ENCODE data around the gene ARL2.

Gene ARL2

DNA sequence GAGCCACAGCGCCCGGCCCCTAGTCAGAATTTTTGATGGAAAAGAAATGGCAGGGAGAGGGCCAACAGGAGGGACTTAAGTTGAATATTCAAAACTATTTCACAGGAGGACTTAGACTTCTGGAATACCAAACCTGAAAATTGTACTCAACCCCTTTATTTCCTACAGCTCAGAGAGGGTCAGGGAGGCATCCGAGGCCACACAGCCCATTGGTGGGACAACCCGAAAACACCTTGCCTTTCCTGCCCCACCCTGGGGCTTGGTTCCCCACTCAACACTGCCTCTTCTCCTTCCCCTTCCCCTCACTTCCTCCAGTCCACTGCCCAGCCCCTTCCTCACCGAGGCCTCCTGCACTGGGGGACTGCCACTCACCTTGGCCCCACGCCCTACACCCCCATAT, 43.0 kb downstream of the ARL2 start:
- no peak for DNase-seq (ENCODE audit: low read depth)
- no peak overlapping the region for H3K4me3 ChIP-seq (ENCODE audit: low read depth, low read length)
- TF ChIP-seq, protein P1, sequence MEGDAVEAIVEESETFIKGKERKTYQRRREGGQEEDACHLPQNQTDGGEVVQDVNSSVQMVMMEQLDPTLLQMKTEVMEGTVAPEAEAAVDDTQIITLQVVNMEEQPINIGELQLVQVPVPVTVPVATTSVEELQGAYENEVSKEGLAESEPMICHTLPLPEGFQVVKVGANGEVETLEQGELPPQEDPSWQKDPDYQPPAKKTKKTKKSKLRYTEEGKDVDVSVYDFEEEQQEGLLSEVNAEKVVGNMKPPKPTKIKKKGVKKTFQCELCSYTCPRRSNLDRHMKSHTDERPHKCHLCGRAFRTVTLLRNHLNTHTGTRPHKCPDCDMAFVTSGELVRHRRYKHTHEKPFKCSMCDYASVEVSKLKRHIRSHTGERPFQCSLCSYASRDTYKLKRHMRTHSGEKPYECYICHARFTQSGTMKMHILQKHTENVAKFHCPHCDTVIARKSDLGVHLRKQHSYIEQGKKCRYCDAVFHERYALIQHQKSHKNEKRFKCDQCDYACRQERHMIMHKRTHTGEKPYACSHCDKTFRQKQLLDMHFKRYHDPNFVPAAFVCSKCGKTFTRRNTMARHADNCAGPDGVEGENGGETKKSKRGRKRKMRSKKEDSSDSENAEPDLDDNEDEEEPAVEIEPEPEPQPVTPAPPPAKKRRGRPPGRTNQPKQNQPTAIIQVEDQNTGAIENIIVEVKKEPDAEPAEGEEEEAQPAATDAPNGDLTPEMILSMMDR (IDR thresholded peaks at IDR 0.05; ENCODE audit: insufficient read depth, low read depth, low read length, missing control alignments), result no peak

DNA sequence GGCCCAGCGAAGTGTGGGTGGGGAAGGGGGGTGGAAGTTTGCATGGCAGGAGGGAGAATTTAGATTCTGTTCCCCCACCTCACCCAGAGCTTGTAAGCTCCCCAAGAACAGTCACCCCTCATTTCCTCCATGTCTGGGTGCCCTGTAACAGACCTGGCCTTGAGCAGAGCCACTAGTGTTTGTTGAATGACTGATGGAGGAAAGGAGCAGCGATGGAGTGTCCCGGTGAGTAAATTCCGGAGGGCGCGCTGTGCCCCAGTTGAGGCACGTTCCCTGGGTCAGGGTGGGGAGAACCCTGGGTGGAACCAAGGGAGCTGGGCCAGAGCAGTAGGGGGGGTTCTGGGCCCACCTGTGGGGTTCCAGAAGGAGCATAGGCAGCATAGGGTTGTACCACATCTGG, 43.6 kb downstream of the ARL2 start:
- H3K4me3 ChIP-seq (ENCODE audit: low read depth, low read length), result no peak overlapping the region
- TF ChIP-seq, protein P1 (IDR thresholded peaks at IDR 0.05; ENCODE audit: insufficient read depth, low read depth, low read length, missing control alignments), result no peak
- DNase-seq (ENCODE audit: low read depth), result no peak

DNA sequence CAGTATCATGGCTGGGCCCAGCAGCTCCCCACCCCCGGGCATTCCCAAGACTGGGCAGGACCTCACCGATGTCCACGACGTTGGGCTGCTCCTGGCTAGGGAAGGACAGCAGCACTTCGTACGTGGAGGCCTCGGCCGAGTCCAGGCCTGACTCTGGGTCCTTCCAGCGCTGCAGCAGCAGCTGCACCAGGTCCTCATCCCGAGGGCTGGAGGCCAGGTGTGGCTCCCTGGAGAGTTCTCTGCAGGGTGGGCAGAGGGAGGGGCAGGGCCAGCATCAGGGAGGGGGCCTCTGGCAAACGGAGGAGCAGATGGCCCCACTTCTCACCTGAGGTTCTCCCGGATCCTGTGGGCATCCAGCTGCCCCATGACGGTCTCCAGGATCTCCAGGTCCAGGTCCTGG, 44.1 kb downstream of the ARL2 start:
- no peak overlapping the region for H3K4me3 ChIP-seq (ENCODE audit: low read depth, low read length)
- no peak for DNase-seq (ENCODE audit: low read depth)
- TF ChIP-seq, protein P1 (IDR thresholded peaks at IDR 0.05; ENCODE audit: insufficient read depth, low read depth, low read length, missing control alignments), result no peak

DNA sequence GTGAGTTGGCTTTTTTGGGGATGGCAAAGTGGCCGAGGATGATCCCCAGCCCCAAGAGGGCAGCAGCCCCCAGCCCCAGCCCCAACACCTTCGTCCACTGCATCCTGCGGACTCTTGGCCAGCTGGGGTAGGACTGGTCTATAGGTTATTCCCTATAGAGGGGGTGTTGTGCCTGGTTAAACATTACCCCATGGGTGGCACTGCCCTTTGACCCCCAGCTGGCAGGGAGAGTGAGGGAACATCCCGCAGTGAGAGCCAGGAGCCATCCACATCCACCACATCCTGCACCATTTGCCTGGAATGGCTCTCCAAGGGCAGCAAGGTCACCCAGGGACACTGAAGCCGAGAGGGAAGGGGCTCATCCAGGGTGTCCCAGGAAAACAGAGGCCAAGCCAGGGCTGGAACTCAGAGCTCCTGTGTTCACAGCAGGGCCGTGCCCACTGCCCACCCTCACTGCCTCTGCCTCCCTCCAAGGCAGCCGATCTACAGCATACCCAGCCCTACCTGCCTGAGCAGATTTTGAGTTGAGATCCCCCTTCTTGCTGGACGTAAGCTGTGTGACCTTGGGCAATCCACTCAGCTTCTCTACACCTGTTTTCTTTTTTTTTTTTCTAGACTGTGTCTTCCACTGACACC, 44.6 kb downstream of the ARL2 start, which contains the start of gene NAALADL1:
Gene NAALADL1, minus strand, starts transcription at position 135 of the 636 bp plus-strand sequence. Its CDS starts 32 bp downstream, at position 103.
- H3K4me3 ChIP-seq (ENCODE audit: low read depth, low read length), result no peak within 1 kb of the TSS
- TF ChIP-seq, protein P1 (IDR thresholded peaks at IDR 0.05; ENCODE audit: insufficient read depth, low read depth, low read length, missing control alignments), result no peak
- DNase-seq (ENCODE audit: low read depth), result no peak

DNA sequence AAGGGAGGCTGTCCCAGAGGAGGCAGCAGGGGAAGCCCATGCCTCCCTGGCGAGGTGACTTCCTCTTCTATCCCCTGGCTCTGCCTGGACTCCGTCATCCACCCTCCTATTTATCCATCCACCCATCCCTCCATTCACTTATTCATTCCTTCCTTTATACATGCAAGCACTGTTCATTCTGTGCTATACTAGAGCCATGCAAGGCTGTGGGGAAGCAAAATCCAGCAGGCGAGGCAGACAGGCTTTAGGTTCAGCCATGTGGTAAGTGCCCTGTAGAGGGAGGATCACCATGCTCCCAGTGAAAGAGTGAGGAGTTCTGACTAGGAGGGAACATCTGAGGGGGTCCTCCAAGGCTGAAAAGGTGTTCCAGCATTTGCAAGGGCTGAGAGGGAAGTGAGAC, 45.6 kb downstream of the ARL2 start:
- no peak for DNase-seq (ENCODE audit: low read depth)
- no peak overlapping the region for H3K4me3 ChIP-seq (ENCODE audit: low read depth, low read length)
- TF ChIP-seq, protein P1 (IDR thresholded peaks at IDR 0.05; ENCODE audit: insufficient read depth, low read depth, low read length, missing control alignments), result no peak

DNA sequence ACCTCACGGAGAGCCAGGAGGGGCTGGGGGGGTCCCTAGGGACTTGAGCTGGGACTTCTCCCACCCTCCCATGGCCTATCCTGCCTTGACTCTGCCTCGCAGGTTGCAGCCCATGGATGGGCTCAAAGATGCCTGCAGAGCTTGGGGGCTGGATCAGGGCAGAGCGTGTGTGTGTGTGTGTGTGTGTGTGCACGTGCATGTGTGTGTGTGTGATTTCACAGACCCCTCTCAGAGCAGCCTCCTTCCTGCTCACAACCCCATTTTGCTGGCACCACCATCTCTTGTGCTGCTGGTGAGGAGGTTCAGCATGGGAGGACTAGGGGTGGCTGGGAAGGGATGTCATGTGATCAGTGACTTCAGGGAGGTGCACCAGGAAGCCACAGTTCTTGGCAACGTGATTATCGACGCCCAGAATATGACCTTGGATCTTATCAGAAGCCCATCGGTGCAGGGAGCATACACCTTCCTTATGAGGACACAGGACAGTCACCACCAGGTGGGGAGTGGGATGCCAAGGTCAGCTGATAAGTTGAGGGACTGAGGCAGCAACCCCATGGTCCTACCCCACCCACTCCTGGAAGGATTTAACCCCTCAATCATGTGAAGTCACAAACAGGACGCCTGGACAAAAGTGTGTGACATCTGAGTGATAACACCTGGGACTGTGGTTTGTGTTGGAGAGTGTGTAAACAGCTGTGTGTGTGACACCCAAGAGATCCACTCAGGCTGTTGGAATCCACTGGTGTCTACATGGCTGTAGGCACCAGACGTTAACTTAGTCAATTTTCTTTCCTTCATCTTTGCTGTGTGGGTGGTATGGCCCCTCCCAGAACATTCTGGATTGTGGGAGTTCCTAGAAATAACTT, 46.2 kb downstream of the ARL2 start:
- H3K4me3 ChIP-seq (ENCODE audit: low read depth, low read length), result no peak overlapping the region
- TF ChIP-seq, protein P1 (IDR thresholded peaks at IDR 0.05; ENCODE audit: insufficient read depth, low read depth, low read length, missing control alignments), result no peak
- DNase-seq (ENCODE audit: low read depth), result peak; percentile 37

Measured in GM12865 (cell line).